GM21423 (cell line): ENCODE data around the gene WWC2.

Experiments
- ATAC-seq: cut with Tn5 transposase; IDR thresholded peaks from one replicate; pipeline ENCODE4 v1.9.1; 2021; ENCODE audit warnings: mild to moderate bottlenecking, moderate library complexity; ENCODE audit not compliant: unreplicated experiment

Gene WWC2

DNA sequence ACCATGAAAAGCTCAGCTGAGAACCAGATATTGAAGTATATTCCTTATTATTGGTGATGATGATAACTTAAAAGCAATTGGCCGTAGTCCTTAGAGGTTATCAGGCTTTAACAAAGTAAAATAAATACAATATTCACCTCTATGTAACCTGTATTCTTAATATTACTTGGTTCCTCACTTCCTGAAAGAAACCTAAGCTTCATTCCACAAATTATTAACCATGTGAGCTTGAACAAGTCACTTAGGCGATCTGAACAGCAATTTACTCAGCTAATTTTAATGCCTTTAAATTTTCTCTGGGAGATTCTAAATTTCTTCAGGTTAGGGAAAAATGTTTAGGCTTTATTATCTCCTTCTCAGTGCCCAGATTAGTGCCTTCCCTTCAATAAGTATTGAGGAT lies 151.8 kb downstream of the WWC2 start:
- no peak for ATAC-seq

DNA sequence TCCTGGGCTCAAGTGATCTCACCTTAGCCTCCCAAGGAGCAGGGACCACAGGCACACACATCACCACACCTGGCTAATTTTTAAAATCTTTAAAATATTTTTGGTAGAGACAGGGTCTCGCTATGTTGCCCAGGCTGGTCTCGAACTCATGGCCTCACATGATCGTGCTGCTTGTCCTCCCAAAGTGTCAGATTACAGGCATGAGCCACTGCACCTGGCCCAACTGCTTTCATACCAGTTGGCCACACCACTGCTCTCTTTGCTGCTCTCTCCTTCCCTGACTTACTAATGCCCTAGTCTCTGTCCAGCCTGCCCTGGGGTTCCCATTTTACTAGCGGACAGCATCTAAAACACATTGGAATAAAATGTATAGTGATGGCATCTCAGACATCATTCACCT lies 153.9 kb downstream of the WWC2 start:
- ATAC-seq = no peak

DNA sequence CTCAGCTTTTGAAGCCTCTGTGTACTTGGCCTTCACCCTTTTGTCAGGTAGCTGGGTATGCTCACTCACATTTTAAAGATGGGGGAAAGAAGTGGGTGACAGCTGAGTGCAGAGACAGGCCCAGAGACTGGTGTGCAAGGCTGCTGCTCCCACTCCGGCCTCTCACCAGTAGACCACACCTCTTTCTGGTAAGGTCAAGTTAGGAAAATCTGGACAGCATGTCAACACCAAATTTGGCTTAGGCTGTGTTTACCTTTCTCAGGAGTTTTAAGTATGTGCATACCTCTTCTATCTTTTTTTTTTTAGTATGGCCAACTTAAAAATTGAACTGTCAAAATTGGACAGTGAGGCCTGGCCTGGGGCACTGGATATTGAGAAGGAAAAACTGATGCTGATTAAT lies 154.4 kb downstream of the WWC2 start:
- no peak for ATAC-seq

DNA sequence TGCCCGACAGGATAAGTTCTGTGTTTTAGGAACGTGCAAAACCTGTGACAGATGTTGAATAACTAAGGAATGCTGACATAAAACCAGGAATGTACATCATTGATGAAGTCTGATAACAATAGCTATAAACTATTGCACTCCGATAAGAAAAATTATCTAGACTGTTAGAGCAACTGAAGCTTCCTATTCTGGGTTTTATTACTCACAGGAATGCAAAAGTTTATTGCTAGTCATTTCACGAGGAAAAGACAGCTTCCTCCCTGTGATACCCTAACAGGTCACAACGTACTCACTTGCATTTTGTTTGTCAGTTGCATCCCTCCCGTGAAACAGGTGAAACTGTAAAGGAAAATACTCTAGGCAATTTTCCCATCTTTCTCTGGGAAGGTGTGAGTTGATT lies 155.1 kb downstream of the WWC2 start:
- ATAC-seq = no peak

- ATAC-seq = no peak
These were observed 156.4 kb downstream of the WWC2 start for GRCh38 chr4:183255487-183255886.

DNA sequence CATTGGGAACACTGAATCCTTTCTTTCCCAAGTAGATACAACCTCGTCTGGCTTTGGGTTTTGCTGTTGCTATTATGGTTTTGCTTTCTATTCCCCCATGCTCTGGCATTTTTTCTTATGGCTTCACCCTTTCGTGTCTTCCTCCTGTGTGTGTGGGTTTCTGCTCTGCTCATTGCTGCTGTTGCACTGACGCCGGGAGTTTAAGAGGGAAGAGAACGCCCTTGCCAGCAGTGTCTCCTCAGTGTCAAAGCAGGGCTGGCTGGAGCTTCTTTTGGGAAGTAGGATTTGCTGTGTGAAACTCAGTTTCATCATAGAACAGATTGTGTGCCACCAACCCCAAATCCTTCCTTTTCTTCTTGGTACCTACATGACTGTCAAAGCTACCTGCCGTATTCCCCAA lies 157.3 kb downstream of the WWC2 start:
- no peak for ATAC-seq

GRCh38 chr4:183256756-183257385 lies 157.8 kb downstream of the WWC2 start:
- peak; percentile 74 for ATAC-seq

- ATAC-seq = no peak
These were observed 158.8 kb downstream of the WWC2 start for GRCh38 chr4:183257808-183258207.

- no peak for ATAC-seq
These were observed 161.6 kb downstream of the WWC2 start for GRCh38 chr4:183260491-183261151.

DNA sequence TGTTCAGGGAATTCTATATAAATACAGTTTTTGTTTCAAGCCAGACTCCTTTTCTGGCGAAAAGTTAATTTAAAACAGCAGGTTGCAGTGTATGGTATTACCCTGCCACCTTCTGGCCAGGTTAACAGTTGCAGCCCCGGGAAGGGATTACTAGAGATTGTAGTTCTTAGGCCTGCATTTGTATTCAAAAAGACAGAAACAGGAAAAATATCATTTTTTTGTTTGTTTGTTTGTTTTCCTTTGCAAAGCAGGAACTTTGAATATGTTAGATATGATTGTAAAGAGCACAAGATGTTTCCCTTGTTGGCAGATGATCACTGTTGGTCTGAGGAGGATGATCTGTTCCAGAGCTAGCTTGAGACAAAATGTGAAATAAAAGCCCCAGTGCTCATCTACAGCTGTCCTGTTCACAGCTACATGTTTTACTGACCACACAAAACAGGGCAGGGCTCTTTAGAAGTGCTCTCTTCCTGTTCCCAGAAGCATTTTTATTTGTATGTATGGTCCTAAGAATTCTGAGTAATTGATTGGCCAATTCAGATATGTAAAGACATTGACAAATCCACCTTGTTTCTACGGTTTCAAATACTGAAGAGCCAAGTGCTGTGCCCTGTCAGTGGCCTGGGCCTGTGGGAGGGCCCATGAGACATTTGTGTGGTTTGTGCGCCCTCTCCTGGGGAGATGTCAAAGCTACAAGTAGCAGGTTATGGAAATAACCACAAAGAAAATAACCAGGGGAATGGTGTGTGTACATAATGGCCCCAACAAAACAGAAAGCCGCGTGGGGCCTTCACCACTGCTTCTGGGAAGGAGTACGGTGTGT lies 163.1 kb downstream of the WWC2 start:
- ATAC-seq = peak; percentile 95

- no peak for ATAC-seq
These were observed 163.7 kb downstream of the WWC2 start for GRCh38 chr4:183262776-183263100.

DNA sequence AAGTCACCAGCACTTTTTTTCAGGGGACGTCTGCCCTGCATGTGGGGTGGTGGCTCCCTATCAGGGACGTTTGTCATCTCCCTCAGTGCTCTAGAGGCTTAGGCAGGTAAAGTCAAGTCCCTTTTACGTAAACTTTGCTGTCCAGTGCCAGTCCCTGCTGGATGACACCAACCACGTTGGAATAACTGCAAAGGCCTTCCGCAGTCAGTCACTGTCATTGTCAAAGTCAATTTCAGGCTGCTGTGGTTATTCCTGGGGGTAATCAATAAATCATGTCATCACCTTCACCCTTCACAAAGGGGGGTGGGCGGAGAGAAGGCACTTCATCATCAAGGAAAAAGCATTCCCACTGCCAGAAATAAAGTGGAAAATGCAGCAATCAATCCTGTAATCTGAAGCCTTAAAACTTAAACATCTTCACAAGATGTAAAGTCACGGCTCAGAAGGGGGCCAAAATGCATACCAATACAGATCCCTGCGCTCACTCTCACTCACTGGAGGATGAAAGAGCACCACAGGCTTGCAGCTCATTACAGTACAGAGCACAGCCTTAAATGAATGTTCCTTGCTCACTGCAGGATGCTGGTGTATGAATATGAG lies 164.8 kb downstream of the WWC2 start:
- no peak for ATAC-seq

- no peak for ATAC-seq
These were observed 165.6 kb downstream of the WWC2 start for GRCh38 chr4:183264614-183265013.

DNA sequence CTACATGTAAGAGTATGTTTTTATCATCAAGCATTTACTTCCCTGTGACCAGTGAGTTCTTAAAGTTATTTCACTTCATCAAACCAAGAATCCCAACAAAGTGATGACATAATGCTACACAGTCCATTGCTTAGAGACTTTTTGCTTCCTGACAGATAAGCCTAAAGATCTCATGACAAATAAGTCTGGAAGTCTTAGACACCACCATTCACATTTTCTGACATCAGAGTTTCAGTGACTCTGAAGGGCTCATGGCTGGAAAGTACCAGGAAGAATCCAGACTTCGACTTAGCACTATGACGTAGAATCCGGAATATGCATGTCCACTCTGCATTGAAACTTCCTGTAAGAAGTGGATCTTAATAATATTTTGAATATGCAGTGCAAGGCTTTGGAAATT lies 167.3 kb downstream of the WWC2 start:
- no peak for ATAC-seq

DNA sequence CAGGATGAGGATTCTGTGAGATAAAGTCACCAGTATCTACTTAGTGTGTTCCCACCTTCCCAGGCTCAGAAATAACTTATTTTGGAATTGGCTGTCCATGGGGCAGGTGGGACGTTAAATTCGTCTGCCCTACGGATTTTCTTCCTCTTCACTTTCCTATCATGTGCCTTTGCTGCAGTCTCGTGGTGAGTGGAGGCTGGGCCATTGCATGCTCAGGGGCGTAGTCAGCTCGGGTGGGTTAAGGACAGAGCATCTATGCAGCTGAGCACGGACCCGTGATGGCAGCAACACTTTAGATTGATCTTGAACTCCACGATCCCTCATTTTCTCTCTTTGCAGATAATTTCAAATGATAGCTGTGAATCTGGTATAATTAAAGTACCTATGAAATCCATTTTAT lies 169.5 kb downstream of the WWC2 start:
- ATAC-seq = no peak

DNA sequence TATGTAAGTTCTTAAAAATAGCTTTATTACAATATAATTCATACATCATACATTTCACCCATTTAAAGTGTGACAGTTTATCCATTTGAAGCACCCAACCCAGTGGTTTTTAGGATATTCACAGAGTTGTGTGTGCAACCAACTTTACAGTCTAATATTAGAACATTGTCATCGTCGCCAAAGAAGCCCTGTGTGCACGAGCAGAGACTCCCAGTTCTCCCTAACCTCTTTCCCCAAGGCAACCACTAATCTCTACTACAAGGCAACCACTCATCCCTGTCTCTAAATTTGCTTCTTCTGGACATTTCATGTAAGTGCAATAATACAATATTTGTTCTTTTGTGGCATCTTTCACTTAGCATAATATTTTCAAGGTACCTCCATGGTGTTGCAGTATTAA lies 173.3 kb downstream of the WWC2 start:
- no peak for ATAC-seq

- no peak for ATAC-seq
These were observed 177.0 kb downstream of the WWC2 start for GRCh38 chr4:183276106-183276505.

GRCh38 chr4:183284258-183284785 lies 185.3 kb downstream of the WWC2 start:
- no peak for ATAC-seq

- no peak for ATAC-seq
These were observed 185.9 kb downstream of the WWC2 start for GRCh38 chr4:183284965-183285364.

GRCh38 chr4:183285886-183286285 lies 186.8 kb downstream of the WWC2 start:
- no peak for ATAC-seq

DNA sequence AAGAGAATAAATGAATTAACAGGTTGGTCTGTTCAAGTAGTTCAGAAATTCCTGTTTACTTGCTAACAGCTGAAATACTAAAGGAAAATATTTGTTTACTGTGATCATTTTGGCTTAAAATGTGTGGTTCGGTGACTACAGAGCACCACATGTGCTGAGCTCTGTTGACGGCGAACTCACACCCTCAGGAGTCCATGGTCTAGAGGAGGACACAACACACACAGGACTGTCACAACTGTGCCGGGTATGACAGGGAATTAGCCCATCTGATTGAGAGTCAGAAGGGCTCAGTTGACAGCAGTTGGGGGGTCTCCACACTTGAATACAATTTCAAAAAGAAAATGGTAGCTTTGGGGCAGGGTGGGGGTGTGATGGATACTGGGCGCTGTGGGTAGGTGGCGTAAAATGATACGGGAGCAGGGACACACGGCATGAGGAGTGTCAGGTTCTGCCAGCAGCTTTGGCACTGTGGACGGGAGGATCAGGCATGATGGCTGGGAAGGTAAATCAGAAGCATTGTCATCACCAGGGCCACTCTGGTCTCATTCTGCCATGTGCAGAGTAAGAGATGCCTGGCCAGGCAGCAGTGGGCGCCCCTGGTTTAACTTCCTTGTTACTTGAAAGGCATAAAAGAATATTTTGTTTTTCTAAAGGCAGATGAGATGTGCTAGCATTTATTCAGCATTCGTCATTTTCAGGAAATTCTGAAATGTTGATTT lies 187.7 kb downstream of the WWC2 start:
- peak; percentile 22 for ATAC-seq
